ENCODE data around the gene SLCO1B1. TPM values are rescaled to one million over a fixed set of nuclear protein-coding genes. Genes with fewer than 3 reads are reported as not detected.

The SLCO1B1 gene
- total RNA-seq, 1 experiment from 2014 or later = 0.32 TPM

DNA sequence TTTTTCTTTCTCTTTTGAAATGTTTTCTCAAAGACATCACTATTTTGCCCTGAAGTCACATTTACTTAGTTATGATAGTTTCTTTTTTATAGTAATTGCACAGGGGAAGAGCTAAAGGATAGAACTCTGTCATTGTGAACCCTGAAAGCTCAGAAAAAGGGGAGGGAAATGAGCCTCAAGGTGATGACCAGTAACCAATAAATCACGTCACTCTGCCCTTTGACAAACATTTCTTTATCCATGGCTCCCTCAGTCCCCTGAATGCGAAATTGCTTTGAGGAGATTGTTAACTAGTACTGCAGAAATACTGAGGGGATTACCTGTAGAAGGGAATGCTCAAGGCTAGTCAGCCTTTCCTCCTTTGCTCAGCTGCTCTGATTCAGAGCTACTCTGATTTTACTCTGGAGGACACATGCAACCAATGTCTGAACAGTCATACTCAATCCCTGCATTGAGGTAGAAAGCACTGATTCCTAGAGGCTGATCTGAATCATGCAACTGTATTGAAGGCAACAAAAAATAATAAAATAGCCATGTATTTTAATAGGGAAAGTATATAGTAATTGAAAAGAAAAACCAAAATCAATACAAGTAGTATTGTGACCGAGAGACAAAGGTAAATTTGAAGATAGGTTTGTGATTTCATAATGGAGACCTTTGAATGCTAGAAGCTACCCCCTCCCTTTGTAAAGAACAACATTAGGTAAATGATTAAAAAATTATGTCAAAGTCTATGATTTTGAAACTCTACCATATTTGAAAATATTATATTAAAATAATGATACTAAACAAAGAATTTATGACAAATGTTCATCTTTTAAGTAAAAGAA is 24.7 kb downstream of the SLCO1B1 start:
- no peaks in the 10 kb centered on the region for H3K79me2 ChIP-seq (ENCODE audit: insufficient read depth, low read length)
- RAD21 ChIA-PET (ENCODE audit: low non-redundant PET in 1 of 2, low total read pairs in 2 of 2, uncharacterized antibody in 2 of 2, unreplicated experiment in 2 of 2) = interaction anchor here in 1 of 2 experiments (0.6 kb wide), 1 partner anchor 243 kb away, joined by 4 read pairs; no protein-coding TSS in a partner anchor
- POLR2A ChIA-PET = no interaction called here
- no peaks in the 10 kb centered on the region; the same call in 1 of the 2 replicates for H3K9me2 ChIP-seq (ENCODE audit: insufficient read depth)
- no peak for DNase-seq (ENCODE audit: low read depth, low spot score)
- no peak overlapping the region for H3K4me2 ChIP-seq (ENCODE audit: low read length)
- no peak overlapping the region for H3K9ac ChIP-seq (ENCODE audit: low read length)
- BruUV-seq (replicated peaks) = no TSS peak
- H2AFZ ChIP-seq (ENCODE audit: low read depth, low read length, poor library complexity, severe bottlenecking) = peak overlapping the region; percentile 12
- no peak for ATAC-seq
- no peaks in the 10 kb centered on the region for H3K36me3 ChIP-seq (ENCODE audit: control insufficient read depth in 1 of 2, insufficient read depth in 2 of 2, low read length in 2 of 2)
- no peaks in the 10 kb centered on the region for H4K20me1 ChIP-seq (ENCODE audit: insufficient read depth)
- intact Hi-C loops (cut with micrococcal nuclease) = no loop called here
- no peaks in the 10 kb centered on the region for H3K4me1 ChIP-seq (ENCODE audit: control insufficient read depth in 1 of 2, insufficient read depth in 2 of 2, low read length in 2 of 2)
- H3K27ac ChIP-seq (ENCODE audit: low read depth, low read length) = no peak overlapping the region
- H3K27me3 ChIP-seq (ENCODE audit: insufficient read depth, low read length) = no peaks in the 10 kb centered on the region
- H3K9me3 ChIP-seq (ENCODE audit: control insufficient read depth in 1 of 2, insufficient read depth in 1 of 2, low read depth in 1 of 2, low read length in 2 of 2) = no peaks in the 10 kb centered on the region
- CTCF ChIA-PET = no interaction called here
- TF ChIP-seq POLR2AphosphoS5 (IDR thresholded peaks at IDR 0.05; ENCODE audit: low read depth, low read length) (no peak), ELF1 (IDR thresholded peaks at IDR 0.05; ENCODE audit: borderline replicate concordance, low read depth) (no peak), SIN3A (IDR thresholded peaks at IDR 0.05; ENCODE audit: low read depth) (no peak), EGR1 (IDR thresholded peaks at IDR 0.05; ENCODE audit: low read depth) (no peak)
- no peak overlapping the region for H3K4me3 ChIP-seq (replicated peaks in 1 of 2; ENCODE audit: low read depth in 1 of 2, low read length in 2 of 2)

DNA sequence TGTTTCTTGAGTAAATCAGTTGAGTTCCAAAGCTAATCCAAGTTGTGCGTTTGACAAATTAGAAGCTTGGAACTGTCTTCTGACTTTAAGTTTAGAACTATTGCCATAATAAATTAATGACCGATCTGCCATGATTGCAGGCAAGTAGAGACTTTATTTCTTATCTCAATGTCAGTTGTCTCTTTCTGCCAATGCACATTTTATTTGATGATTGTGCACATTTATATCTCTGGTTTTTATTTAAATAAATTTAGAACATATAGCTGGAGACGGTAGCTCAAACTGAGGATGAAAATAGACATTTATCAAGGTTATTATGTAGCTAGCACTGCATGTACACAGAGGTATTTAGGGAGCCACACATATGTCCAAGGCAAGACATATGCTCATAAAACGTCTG is 34.1 kb downstream of the SLCO1B1 start:
- ChIA-PET POLR2A (no interaction called here), RAD21 (ENCODE audit: low non-redundant PET in 1 of 2, low total read pairs in 2 of 2, uncharacterized antibody in 2 of 2, unreplicated experiment in 2 of 2) (no interaction called here), CTCF (interaction anchor here (1.0 kb wide), 1 partner anchor 215 kb away, joined by 3 read pairs; no protein-coding TSS in a partner anchor)
- Histone ChIP-seq H3K4me1 (ENCODE audit: control insufficient read depth in 1 of 2, insufficient read depth in 2 of 2, low read length in 2 of 2) (no peaks in the 10 kb centered on the region), H3K9ac (ENCODE audit: low read length) (no peak overlapping the region), H3K4me2 (ENCODE audit: low read length) (no peak overlapping the region), H2AFZ (ENCODE audit: low read depth, low read length, poor library complexity, severe bottlenecking) (no peak overlapping the region), H3K27ac (ENCODE audit: low read depth, low read length) (no peak overlapping the region), H3K79me2 (ENCODE audit: insufficient read depth, low read length) (no peaks in the 10 kb centered on the region), H3K36me3 (ENCODE audit: control insufficient read depth in 1 of 2, insufficient read depth in 2 of 2, low read length in 2 of 2) (no peaks in the 10 kb centered on the region), H3K27me3 (ENCODE audit: insufficient read depth, low read length) (no peaks in the 10 kb centered on the region), H3K4me3 (replicated peaks in 1 of 2; ENCODE audit: low read depth in 1 of 2, low read length in 2 of 2) (no peak overlapping the region), H3K9me2 (ENCODE audit: insufficient read depth) (no peaks in the 10 kb centered on the region), H4K20me1 (ENCODE audit: insufficient read depth) (no peaks in the 10 kb centered on the region), H3K9me3 (ENCODE audit: control insufficient read depth in 1 of 2, insufficient read depth in 1 of 2, low read depth in 1 of 2, low read length in 2 of 2) (no peaks in the 10 kb centered on the region)
- ATAC-seq = no peak
- DNase-seq (ENCODE audit: low read depth, low spot score) = no peak
- BruUV-seq (replicated peaks) = no TSS peak
- intact Hi-C loops (cut with micrococcal nuclease) = no loop called here
- TF ChIP-seq POLR2AphosphoS5 (IDR thresholded peaks at IDR 0.05; ENCODE audit: low read depth, low read length) = no peak
- no peak for TF ChIP-seq POLR2A (IDR thresholded peaks at IDR 0.05; ENCODE audit: borderline replicate concordance, extremely low read depth, insufficient read depth, insufficient read length)
- TF ChIP-seq CEBPB (IDR thresholded peaks at IDR 0.05; ENCODE audit: low read depth) = no peak
- TF ChIP-seq SIN3A (IDR thresholded peaks at IDR 0.05; ENCODE audit: low read depth) = no peak
- TF ChIP-seq, protein P1, sequence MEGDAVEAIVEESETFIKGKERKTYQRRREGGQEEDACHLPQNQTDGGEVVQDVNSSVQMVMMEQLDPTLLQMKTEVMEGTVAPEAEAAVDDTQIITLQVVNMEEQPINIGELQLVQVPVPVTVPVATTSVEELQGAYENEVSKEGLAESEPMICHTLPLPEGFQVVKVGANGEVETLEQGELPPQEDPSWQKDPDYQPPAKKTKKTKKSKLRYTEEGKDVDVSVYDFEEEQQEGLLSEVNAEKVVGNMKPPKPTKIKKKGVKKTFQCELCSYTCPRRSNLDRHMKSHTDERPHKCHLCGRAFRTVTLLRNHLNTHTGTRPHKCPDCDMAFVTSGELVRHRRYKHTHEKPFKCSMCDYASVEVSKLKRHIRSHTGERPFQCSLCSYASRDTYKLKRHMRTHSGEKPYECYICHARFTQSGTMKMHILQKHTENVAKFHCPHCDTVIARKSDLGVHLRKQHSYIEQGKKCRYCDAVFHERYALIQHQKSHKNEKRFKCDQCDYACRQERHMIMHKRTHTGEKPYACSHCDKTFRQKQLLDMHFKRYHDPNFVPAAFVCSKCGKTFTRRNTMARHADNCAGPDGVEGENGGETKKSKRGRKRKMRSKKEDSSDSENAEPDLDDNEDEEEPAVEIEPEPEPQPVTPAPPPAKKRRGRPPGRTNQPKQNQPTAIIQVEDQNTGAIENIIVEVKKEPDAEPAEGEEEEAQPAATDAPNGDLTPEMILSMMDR (IDR thresholded peaks at IDR 0.05 in 2 of 3, conservative IDR thresholded peaks at IDR 0.05 in 1 of 3; ENCODE audit: borderline replicate concordance in 1 of 3, insufficient read depth in 1 of 3, low read depth in 2 of 3, low read length in 2 of 3) = no peak
